ENCODE results near the gene ABI1.

The ABI1 gene

GRCh38 chr10:26699631-26700030 is 161.1 kb downstream of the ABI1 start:
- Histone ChIP-seq H3K9ac (no peak overlapping the region), H3K79me2 (ENCODE audit: insufficient read depth, low read depth) (peaks cover 65% of the 10 kb centered on the region), H3K4me2 (peak overlapping the region; percentile 22; the same call in 1 of the 2 replicates), H3K27ac (no peak overlapping the region), H3K4me1 (ENCODE audit: low read depth, poor library complexity, severe bottlenecking) (peaks cover 14% of the 10 kb centered on the region), H3K36me3 (ENCODE audit: insufficient read depth) (peaks cover 9% of the 10 kb centered on the region; the same call in 1 of the 2 replicates), H4K20me1 (ENCODE audit: insufficient read depth) (peaks cover 3% of the 10 kb centered on the region; the same call in 1 of the 2 replicates), H2AFZ (ENCODE audit: low read depth) (no peak overlapping the region), H3K4me3 (IDR thresholded peaks at IDR 0.05; ENCODE audit: insufficient read depth, low read depth, low read length) (no peak overlapping the region), H3K27me3 (ENCODE audit: insufficient read depth, low read depth) (no peaks in the 10 kb centered on the region)
- TF ChIP-seq CTCF (conservative IDR thresholded peaks at IDR 0.05; ENCODE audit: low read depth, low read length) = no peak

- H2AFZ ChIP-seq (ENCODE audit: low read depth) = no peak overlapping the region
- H3K36me3 ChIP-seq (ENCODE audit: insufficient read depth) = peaks cover 9% of the 10 kb centered on the region; the same call in 1 of the 2 replicates
- H3K4me3 ChIP-seq (IDR thresholded peaks at IDR 0.05; ENCODE audit: insufficient read depth, low read depth, low read length) = no peak overlapping the region
- peak overlapping the region; percentile 83 for H3K4me2 ChIP-seq
- H3K9ac ChIP-seq = peak overlapping the region; percentile 90; the same call in 1 of the 2 replicates
- TF ChIP-seq CTCF (conservative IDR thresholded peaks at IDR 0.05; ENCODE audit: low read depth, low read length) = no peak
- peaks cover 14% of the 10 kb centered on the region for H3K4me1 ChIP-seq (ENCODE audit: low read depth, poor library complexity, severe bottlenecking)
- peaks cover 3% of the 10 kb centered on the region; the same call in 1 of the 2 replicates for H4K20me1 ChIP-seq (ENCODE audit: insufficient read depth)
- peaks cover 61% of the 10 kb centered on the region for H3K79me2 ChIP-seq (ENCODE audit: insufficient read depth, low read depth)
- no peak overlapping the region for H3K27ac ChIP-seq
- H3K27me3 ChIP-seq (ENCODE audit: insufficient read depth, low read depth) = no peaks in the 10 kb centered on the region
Observed at GRCh38 chr10:26698909-26699308, 161.8 kb downstream of the ABI1 start.

GRCh38 chr10:26697922-26698608 is 162.7 kb downstream of the ABI1 start:
- H4K20me1 ChIP-seq (ENCODE audit: insufficient read depth) = peaks cover 3% of the 10 kb centered on the region; the same call in 1 of the 2 replicates
- H3K36me3 ChIP-seq (ENCODE audit: insufficient read depth) = peaks cover 9% of the 10 kb centered on the region; the same call in 1 of the 2 replicates
- peak overlapping the region; percentile 90 for H3K9ac ChIP-seq
- H3K27me3 ChIP-seq (ENCODE audit: insufficient read depth, low read depth) = no peaks in the 10 kb centered on the region
- H3K79me2 ChIP-seq (ENCODE audit: insufficient read depth, low read depth) = peaks cover 55% of the 10 kb centered on the region
- H3K4me2 ChIP-seq = peak overlapping the region; percentile 83
- no peak for TF ChIP-seq CTCF (conservative IDR thresholded peaks at IDR 0.05; ENCODE audit: low read depth, low read length)
- H3K4me3 ChIP-seq (IDR thresholded peaks at IDR 0.05; ENCODE audit: insufficient read depth, low read depth, low read length) = no peak overlapping the region
- peaks cover 14% of the 10 kb centered on the region for H3K4me1 ChIP-seq (ENCODE audit: low read depth, poor library complexity, severe bottlenecking)
- peak overlapping the region; percentile 65 for H3K27ac ChIP-seq
- peak overlapping the region; percentile 84 for H2AFZ ChIP-seq (ENCODE audit: low read depth)

- H3K27me3 ChIP-seq (ENCODE audit: insufficient read depth, low read depth) = no peaks in the 10 kb centered on the region
- no peak within 1 kb of the TSS for H3K4me3 ChIP-seq (IDR thresholded peaks at IDR 0.05; ENCODE audit: insufficient read depth, low read depth, low read length)
- no peak for TF ChIP-seq CTCF (conservative IDR thresholded peaks at IDR 0.05; ENCODE audit: low read depth, low read length)
- H3K36me3 ChIP-seq (ENCODE audit: insufficient read depth) = peaks cover 5% of the 10 kb centered on the region; the same call in 1 of the 2 replicates
- peak within 1 kb of the TSS; percentile 84 for H2AFZ ChIP-seq (ENCODE audit: low read depth)
- peak within 1 kb of the TSS; percentile 83 for H3K4me2 ChIP-seq
- peaks cover 49% of the 10 kb centered on the region for H3K79me2 ChIP-seq (ENCODE audit: insufficient read depth, low read depth)
- H3K27ac ChIP-seq = peak within 1 kb of the TSS; percentile 65
- H3K9ac ChIP-seq = peak within 1 kb of the TSS; percentile 90
- peaks cover 3% of the 10 kb centered on the region; the same call in 1 of the 2 replicates for H4K20me1 ChIP-seq (ENCODE audit: insufficient read depth)
- H3K4me1 ChIP-seq (ENCODE audit: low read depth, poor library complexity, severe bottlenecking) = peaks cover 14% of the 10 kb centered on the region
Observed at GRCh38 chr10:26697163-26697921, 163.4 kb downstream of the ABI1 start, which contains the start of gene PDSS1. Gene PDSS1, plus strand, starts transcription at chr10:26697701. Its CDS starts 11 bp downstream, at chr10:26697712.

Measured in KMS-11 (cell line).